PC-3 (cell line): ENCODE data around the gene TIAM1.

Source experiments
- EZH2 ChIP-seq: fragments of 300-600 bp; sonication (generic); IDR thresholded peaks from one replicate; pipeline ENCODE4 v1.6.1; 2017; ENCODE audit warnings: antibody characterized with exemption, mild to moderate bottlenecking, low read length; ENCODE audit not compliant: unreplicated experiment
- TF ChIP-seq, protein P1 (sequence below): fragments of 300-600 bp; sonication (generic); conservative IDR thresholded peaks from 2 replicates; pipeline ENCODE4 v1.5.1; 2017; ENCODE audit warnings: antibody characterized with exemption, low read depth, mild to moderate bottlenecking, low read length

DNA sequence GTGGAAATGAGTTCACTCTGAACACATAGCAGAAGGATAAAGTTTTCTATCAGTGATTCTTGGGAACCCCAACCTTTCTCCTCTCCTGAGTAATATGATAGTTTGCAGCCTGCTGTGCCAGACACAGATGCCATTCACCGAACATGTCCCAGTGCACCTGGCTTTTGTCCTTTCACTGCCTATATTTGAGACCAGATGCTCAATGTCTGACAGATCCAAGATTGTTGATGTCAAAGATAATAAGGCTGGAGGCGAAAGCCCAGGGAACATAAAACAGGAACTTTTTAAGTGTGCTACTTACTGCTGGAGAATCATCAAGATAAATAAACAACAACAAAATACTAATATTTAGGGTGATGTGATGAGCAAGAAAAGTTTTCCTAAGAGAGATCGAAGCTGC lies 139.3 kb downstream of the TIAM1 start:
- TF ChIP-seq, protein P1, sequence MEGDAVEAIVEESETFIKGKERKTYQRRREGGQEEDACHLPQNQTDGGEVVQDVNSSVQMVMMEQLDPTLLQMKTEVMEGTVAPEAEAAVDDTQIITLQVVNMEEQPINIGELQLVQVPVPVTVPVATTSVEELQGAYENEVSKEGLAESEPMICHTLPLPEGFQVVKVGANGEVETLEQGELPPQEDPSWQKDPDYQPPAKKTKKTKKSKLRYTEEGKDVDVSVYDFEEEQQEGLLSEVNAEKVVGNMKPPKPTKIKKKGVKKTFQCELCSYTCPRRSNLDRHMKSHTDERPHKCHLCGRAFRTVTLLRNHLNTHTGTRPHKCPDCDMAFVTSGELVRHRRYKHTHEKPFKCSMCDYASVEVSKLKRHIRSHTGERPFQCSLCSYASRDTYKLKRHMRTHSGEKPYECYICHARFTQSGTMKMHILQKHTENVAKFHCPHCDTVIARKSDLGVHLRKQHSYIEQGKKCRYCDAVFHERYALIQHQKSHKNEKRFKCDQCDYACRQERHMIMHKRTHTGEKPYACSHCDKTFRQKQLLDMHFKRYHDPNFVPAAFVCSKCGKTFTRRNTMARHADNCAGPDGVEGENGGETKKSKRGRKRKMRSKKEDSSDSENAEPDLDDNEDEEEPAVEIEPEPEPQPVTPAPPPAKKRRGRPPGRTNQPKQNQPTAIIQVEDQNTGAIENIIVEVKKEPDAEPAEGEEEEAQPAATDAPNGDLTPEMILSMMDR, result no peak
- TF ChIP-seq EZH2, result no peak
